ENCODE results near the gene FOXJ3. TPM values are rescaled to one million over a fixed set of nuclear protein-coding genes. Genes with fewer than 3 reads are reported as not detected.

Gene FOXJ3
- total and polyA plus RNA-seq, 2 of the 8 experiments (the other 6 are each of a cell fraction or from before 2014, with no cell fraction given) = 48.6 to 51.9 TPM

- no peak for TF ChIP-seq CHD7 (IDR thresholded peaks at IDR 0.05; ENCODE audit: insufficient replicate concordance, low read length)
- no peak for TF ChIP-seq TBP (IDR thresholded peaks at IDR 0.05; ENCODE audit: low read depth, low read length)
- no peak for TF ChIP-seq CREB1 (IDR thresholded peaks at IDR 0.05)
- TF ChIP-seq GTF2F1 (IDR thresholded peaks at IDR 0.05; ENCODE audit: borderline replicate concordance, low read depth, low read length) = no peak
- TF ChIP-seq NANOG (IDR thresholded peaks at IDR 0.05; ENCODE audit: insufficient read depth, low read depth, low read length, poor library complexity, severe bottlenecking) = no peak
- TF ChIP-seq JUN (IDR thresholded peaks at IDR 0.05; ENCODE audit: low read depth, low read length) = no peak
- no peak for TF ChIP-seq POU5F1 (IDR thresholded peaks at IDR 0.05; ENCODE audit: low read depth, low read length)
Observed at GRCh38 chr1:42223036-42223435, 112.0 kb downstream of the FOXJ3 start (continued).

All from H1 (cell line).